HepG2 (cell line): ENCODE measurements around the gene SMPD1. TPM values are rescaled to one million over a fixed set of nuclear protein-coding genes. Genes with fewer than 3 reads are reported as not detected.

ENCODE experiments used
- AHDC1 ChIP-seq: sonication (generic); formaldehyde crosslinking; IDR thresholded peaks from 2 replicates; pipeline ENCODE4 v1.5.1; 2020; ENCODE audit warnings: mild to moderate bottlenecking, missing genetic modification reagents, borderline replicate concordance
- BCL6 ChIP-seq: IDR thresholded peaks from 2 replicates; pipeline ENCODE4 v1.6.1; 2016; ENCODE audit warnings: missing genetic modification reagents, missing compliant biosample characterization
- EED ChIP-seq: sonication (generic); formaldehyde crosslinking; IDR thresholded peaks from 2 replicates; pipeline ENCODE4 v1.5.0; 2020; ENCODE audit warnings: mild to moderate bottlenecking, missing genetic modification reagents
- ERF ChIP-seq: IDR thresholded peaks from 2 replicates; pipeline ENCODE4 v1.6.1; 2018; ENCODE audit warnings: missing biosample characterization, missing genetic modification reagents
- FOXO1 ChIP-seq: sonication (generic); formaldehyde crosslinking; IDR thresholded peaks from 2 replicates; pipeline ENCODE4 v1.4.0; 2020; ENCODE audit warnings: missing genetic modification reagents
- GATAD2A ChIP-seq: IDR thresholded peaks from 2 replicates; pipeline ENCODE4 v1.6.1; 2016
- GFI1 ChIP-seq: sonication (generic); formaldehyde crosslinking; IDR thresholded peaks from 2 replicates; pipeline ENCODE4 v1.5.0; 2020; ENCODE audit warnings: missing genetic modification reagents, mild to moderate bottlenecking, borderline replicate concordance
- HDAC1 ChIP-seq: sonication (generic); formaldehyde crosslinking; IDR thresholded peaks from 2 replicates; pipeline ENCODE4 v1.5.1; 2020; ENCODE audit warnings: mild to moderate bottlenecking, missing genetic modification reagents
- MIER3 ChIP-seq: IDR thresholded peaks from 2 replicates; pipeline ENCODE4 v1.6.1; 2016; ENCODE audit warnings: missing compliant biosample characterization, borderline replicate concordance
- NFE2L2 ChIP-seq: fragments of 150-350 bp; IDR thresholded peaks from 2 replicates; pipeline ENCODE4 v1.6.1; 2014; ENCODE audit warnings: low read length
- NRL ChIP-seq: sonication (generic); formaldehyde crosslinking; IDR thresholded peaks from 2 replicates; pipeline ENCODE4 v1.5.0; 2020; ENCODE audit warnings: missing genetic modification reagents, mild to moderate bottlenecking, moderate library complexity, borderline replicate concordance
- SP5 ChIP-seq: IDR thresholded peaks from 2 replicates; pipeline ENCODE4 v1.6.1; 2016; ENCODE audit warnings: low read depth, borderline replicate concordance
- TOPORS ChIP-seq: sonication (generic); formaldehyde crosslinking; IDR thresholded peaks from 2 replicates; pipeline ENCODE4 v1.8.0; 2023; ENCODE audit warnings: mild to moderate bottlenecking, missing genetic modification reagents
- ZBTB21 ChIP-seq: sonication (generic); formaldehyde crosslinking; IDR thresholded peaks from 2 replicates; pipeline ENCODE4 v1.4.0; 2020; ENCODE audit warnings: missing genetic modification reagents
- ZNF160 ChIP-seq: sonication (generic); formaldehyde crosslinking; IDR thresholded peaks from 2 replicates; pipeline ENCODE4 v1.8.0; 2022; ENCODE audit warnings: mild to moderate bottlenecking, inconsistent platforms, missing genetic modification reagents
- ZNF34 ChIP-seq: sonication (generic); formaldehyde crosslinking; IDR thresholded peaks from 2 replicates; pipeline ENCODE4 v1.4.0; 2020; ENCODE audit warnings: mild to moderate bottlenecking, missing genetic modification reagents, borderline replicate concordance
- ZNF766 ChIP-seq: sonication (generic); formaldehyde crosslinking; IDR thresholded peaks from 2 replicates; pipeline ENCODE4 v1.5.0; 2020; ENCODE audit warnings: missing genetic modification reagents, borderline replicate concordance
- ZNF768 ChIP-seq: sonication (generic); formaldehyde crosslinking; IDR thresholded peaks from 2 replicates; pipeline ENCODE4 v1.4.0; 2020; ENCODE audit warnings: missing genetic modification reagents
- polyA plus RNA-seq, 8 experiments: library from polyadenylated mRNA; depleted of rRNA in 3 of 8; stranded (reverse) in 7 of 8; unstranded in 1 of 8; fragments of >200 nt; fragmentation: Illumina TruSeq in 4 of 8; extraction: Trizol in 4 of 8; gene quantifications; 2 replicates each; pipeline versions ENCODE4 v1.2.1 to v1.2.3, GENCODE V29; 2011 to 2016; ENCODE audit warnings: low read depth in 4 of 8, missing spikeins in 1 of 8, mixed read lengths in 1 of 8; ENCODE audit not compliant: insufficient read depth in 1 of 8
- total RNA-seq, 5 experiments: library from RNA; depleted of rRNA; stranded (reverse); fragments of >200 nt; fragmentation: Illumina TruSeq; extraction: Trizol; gene quantifications; 2 replicates each; pipeline ENCODE4 v1.2.3, GENCODE V29; 2016; ENCODE audit warnings: low read depth in 1 of 5
- TF ChIP-seq, protein P1 (sequence below): sonication (generic); formaldehyde crosslinking; IDR thresholded peaks from 2 replicates; pipeline ENCODE4 v1.5.0; 2020; ENCODE audit warnings: missing genetic modification reagents
- TF ChIP-seq, protein P2 (sequence below): sonication (generic); formaldehyde crosslinking; IDR thresholded peaks from 2 replicates; pipeline ENCODE4 v1.8.1; 2023; ENCODE audit warnings: missing genetic modification reagents, inconsistent platforms, borderline replicate concordance
- TF ChIP-seq, protein P3 (sequence below): sonication (generic); formaldehyde crosslinking; IDR thresholded peaks from 2 replicates; pipeline ENCODE4 v1.5.0; 2020; ENCODE audit warnings: missing genetic modification reagents, mild to moderate bottlenecking, borderline replicate concordance

The SMPD1 gene
- total and polyA plus RNA-seq, 2 of the 13 experiments (the other 11 are each of a cell fraction or from before 2014, with no cell fraction given), result 6.3 to 8.4 TPM

DNA sequence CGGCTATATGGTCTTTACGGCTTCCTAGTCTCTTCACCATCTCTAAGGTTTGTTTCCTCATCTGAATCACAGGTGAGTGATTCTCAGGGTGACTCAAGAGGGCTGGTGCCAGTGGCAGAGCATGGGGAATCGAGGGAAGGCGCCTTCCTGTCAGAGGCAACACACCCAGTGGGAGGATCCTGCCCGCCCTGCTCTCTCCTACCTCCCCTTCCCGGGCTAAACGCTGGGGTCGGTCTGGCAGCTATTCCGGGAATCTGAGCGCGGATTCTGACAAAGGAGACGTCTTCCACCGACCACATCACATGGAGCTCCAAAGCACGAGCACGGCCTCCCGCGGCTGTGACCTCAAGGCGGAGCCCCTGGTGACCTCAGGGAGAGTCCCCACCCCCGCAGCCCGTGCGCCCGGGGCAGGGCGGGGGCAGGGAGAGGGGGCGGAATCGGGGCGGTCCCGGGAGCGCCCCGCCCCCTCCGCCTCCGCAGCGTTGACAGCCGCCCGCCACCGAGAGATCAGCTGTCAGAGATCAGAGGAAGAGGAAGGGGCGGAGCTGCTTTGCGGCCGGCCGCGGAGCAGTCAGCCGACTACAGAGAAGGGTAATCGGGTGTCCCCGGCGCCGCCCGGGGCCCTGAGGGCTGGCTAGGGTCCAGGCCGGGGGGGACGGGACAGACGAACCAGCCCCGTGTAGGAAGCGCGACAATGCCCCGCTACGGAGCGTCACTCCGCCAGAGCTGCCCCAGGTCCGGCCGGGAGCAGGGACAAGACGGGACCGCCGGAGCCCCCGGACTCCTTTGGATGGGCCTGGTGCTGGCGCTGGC, at the start of gene SMPD1 (continued):
- TF ChIP-seq, protein P1, sequence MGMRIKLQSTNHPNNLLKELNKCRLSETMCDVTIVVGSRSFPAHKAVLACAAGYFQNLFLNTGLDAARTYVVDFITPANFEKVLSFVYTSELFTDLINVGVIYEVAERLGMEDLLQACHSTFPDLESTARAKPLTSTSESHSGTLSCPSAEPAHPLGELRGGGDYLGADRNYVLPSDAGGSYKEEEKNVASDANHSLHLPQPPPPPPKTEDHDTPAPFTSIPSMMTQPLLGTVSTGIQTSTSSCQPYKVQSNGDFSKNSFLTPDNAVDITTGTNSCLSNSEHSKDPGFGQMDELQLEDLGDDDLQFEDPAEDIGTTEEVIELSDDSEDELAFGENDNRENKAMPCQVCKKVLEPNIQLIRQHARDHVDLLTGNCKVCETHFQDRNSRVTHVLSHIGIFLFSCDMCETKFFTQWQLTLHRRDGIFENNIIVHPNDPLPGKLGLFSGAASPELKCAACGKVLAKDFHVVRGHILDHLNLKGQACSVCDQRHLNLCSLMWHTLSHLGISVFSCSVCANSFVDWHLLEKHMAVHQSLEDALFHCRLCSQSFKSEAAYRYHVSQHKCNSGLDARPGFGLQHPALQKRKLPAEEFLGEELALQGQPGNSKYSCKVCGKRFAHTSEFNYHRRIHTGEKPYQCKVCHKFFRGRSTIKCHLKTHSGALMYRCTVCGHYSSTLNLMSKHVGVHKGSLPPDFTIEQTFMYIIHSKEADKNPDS (CRISPR knock-in tag), result no peak
- TF ChIP-seq EED (CRISPR knock-in tag), result no peak
- peak; percentile 48; the same call in 1 of the 2 replicates for TF ChIP-seq ERF
- peak; percentile 22; the same call in 1 of the 2 replicates for TF ChIP-seq ZNF768 (CRISPR knock-in tag)
- no peak for TF ChIP-seq ZNF766 (CRISPR knock-in tag)
- no peak for TF ChIP-seq ZNF160 (CRISPR knock-in tag)
- TF ChIP-seq, protein P2, sequence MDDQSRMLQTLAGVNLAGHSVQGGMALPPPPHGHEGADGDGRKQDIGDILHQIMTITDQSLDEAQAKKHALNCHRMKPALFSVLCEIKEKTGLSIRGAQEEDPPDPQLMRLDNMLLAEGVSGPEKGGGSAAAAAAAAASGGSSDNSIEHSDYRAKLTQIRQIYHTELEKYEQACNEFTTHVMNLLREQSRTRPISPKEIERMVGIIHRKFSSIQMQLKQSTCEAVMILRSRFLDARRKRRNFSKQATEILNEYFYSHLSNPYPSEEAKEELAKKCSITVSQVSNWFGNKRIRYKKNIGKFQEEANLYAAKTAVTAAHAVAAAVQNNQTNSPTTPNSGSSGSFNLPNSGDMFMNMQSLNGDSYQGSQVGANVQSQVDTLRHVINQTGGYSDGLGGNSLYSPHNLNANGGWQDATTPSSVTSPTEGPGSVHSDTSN (CRISPR knock-in tag), result no peak
- TF ChIP-seq, protein P3, sequence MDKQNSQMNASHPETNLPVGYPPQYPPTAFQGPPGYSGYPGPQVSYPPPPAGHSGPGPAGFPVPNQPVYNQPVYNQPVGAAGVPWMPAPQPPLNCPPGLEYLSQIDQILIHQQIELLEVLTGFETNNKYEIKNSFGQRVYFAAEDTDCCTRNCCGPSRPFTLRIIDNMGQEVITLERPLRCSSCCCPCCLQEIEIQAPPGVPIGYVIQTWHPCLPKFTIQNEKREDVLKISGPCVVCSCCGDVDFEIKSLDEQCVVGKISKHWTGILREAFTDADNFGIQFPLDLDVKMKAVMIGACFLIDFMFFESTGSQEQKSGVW, result no peak
- no peak for TF ChIP-seq AHDC1 (CRISPR knock-in tag)
- peak; percentile 26; the same call in 1 of the 2 replicates for TF ChIP-seq FOXO1 (CRISPR knock-in tag)
- TF ChIP-seq HDAC1 (CRISPR knock-in tag), result peak; percentile 84
- TF ChIP-seq ZNF34, result 0 out of 2 replicates have a peak, but pooled peaks have one; percentile 46
- no peak for TF ChIP-seq TOPORS
- no peak for TF ChIP-seq NFE2L2
- TF ChIP-seq ZBTB21 (CRISPR knock-in tag), result no peak
- TF ChIP-seq SP5 (CRISPR knock-in tag), result peak; percentile 96
- peak; percentile 67; the same call in 1 of the 2 replicates for TF ChIP-seq NRL (CRISPR knock-in tag)
- TF ChIP-seq GATAD2A (CRISPR knock-in tag), result peak; percentile 35
- 0 out of 2 replicates have a peak, but pooled peaks have one; percentile 26 for TF ChIP-seq BCL6 (CRISPR knock-in tag)
- TF ChIP-seq GFI1 (CRISPR knock-in tag), result peak; percentile 77
- 0 out of 2 replicates have a peak, but pooled peaks have one; percentile 7 for TF ChIP-seq MIER3
